ENCODE data around the gene PBX4. TPM values are rescaled to one million over a fixed set of nuclear protein-coding genes. Genes with fewer than 3 reads are reported as not detected.

PBX4 gene
- total and polyA plus RNA-seq, 2 donors (not counting 1 experiment from before 2014, with no cell fraction given), result 11.7 TPM

- Histone ChIP-seq H4K20me1 (ENCODE audit: control insufficient read depth, insufficient read depth, low read length, poor library complexity, severe bottlenecking) (peaks cover 36% of the 10 kb centered on the region), H3K36me3 (replicated peaks in 1 of 2; ENCODE audit: control extremely low read depth in 1 of 2, control insufficient read depth in 1 of 2, extremely low read depth in 1 of 2, insufficient read depth in 2 of 2, low read length in 1 of 2) (peaks cover 0 to 86% of the 10 kb centered on the region in 2 experiments), H3K4me2 (replicated peaks; ENCODE audit: low read depth, low read length, poor library complexity, severe bottlenecking) (no peak overlapping the region), H3K79me2 (ENCODE audit: control insufficient read depth, insufficient read depth, low read length) (peaks cover 83% of the 10 kb centered on the region), H3K9ac (ENCODE audit: low read length) (no peak overlapping the region), H2AFZ (ENCODE audit: insufficient read depth, low read depth, low read length, poor library complexity, severe bottlenecking) (no peak overlapping the region), H3K27me3 (replicated peaks in 1 of 4; ENCODE audit: control extremely low read depth in 1 of 4, control insufficient read depth in 3 of 4, insufficient read depth in 4 of 4, low read length in 3 of 4) (no peaks in the 10 kb centered on the region), H3K4me3 (ENCODE audit: control extremely low read depth in 1 of 5, extremely low read depth in 1 of 5, insufficient read depth in 1 of 5, low read depth in 2 of 5, low read length in 4 of 5) (no peak overlapping the region), H3K27ac (ENCODE audit: low read length in 2 of 2) (no peak overlapping the region), H3K9me3 (ENCODE audit: control extremely low read depth in 1 of 3, control insufficient read depth in 2 of 3, insufficient read depth in 1 of 3, low read length in 2 of 3) (no peaks in the 10 kb centered on the region), H3K4me1 (ENCODE audit: control insufficient read depth in 2 of 2, insufficient read depth in 2 of 2, low read length in 2 of 2) (peaks cover 7 to 10% of the 10 kb centered on the region in 2 donors)
- peak; percentile 6 for DNase-seq
- Mint-ChIP-seq H3K27ac (no peak overlapping the region), H3K4me3 (no peak overlapping the region), H3K27me3 (no peaks in the 10 kb centered on the region), H3K4me1 (peaks cover 8% of the 10 kb centered on the region), H3K9me3 (ENCODE audit: insufficient read depth) (no peaks in the 10 kb centered on the region)
- TF ChIP-seq, protein P1, sequence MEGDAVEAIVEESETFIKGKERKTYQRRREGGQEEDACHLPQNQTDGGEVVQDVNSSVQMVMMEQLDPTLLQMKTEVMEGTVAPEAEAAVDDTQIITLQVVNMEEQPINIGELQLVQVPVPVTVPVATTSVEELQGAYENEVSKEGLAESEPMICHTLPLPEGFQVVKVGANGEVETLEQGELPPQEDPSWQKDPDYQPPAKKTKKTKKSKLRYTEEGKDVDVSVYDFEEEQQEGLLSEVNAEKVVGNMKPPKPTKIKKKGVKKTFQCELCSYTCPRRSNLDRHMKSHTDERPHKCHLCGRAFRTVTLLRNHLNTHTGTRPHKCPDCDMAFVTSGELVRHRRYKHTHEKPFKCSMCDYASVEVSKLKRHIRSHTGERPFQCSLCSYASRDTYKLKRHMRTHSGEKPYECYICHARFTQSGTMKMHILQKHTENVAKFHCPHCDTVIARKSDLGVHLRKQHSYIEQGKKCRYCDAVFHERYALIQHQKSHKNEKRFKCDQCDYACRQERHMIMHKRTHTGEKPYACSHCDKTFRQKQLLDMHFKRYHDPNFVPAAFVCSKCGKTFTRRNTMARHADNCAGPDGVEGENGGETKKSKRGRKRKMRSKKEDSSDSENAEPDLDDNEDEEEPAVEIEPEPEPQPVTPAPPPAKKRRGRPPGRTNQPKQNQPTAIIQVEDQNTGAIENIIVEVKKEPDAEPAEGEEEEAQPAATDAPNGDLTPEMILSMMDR (IDR thresholded peaks at IDR 0.05), result no peak
- no peak for TF ChIP-seq EZH2 (IDR thresholded peaks at IDR 0.05; ENCODE audit: borderline replicate concordance, insufficient read depth, low read depth, low read length, poor library complexity, severe bottlenecking)
- POLR2A ChIA-PET, result no interaction called here
- intact Hi-C loops (cut with micrococcal nuclease), result no loop called here
- no peak for ATAC-seq (ENCODE audit: low read depth)
- CTCF ChIA-PET, result interaction anchor here (0.6 kb wide), 1 partner anchor 11 kb away, joined by 4 read pairs; no protein-coding TSS in a partner anchor
- WGBS (ENCODE audit: insufficient coverage), result 97% methylated on average over 31 of the region's 33 CpGs
Observed at GRCh38 chr19:19656451-19657396, 38.2 kb upstream of the PBX4 start.
